ENCODE results near the gene OGG1. TPM values are rescaled to one million over a fixed set of nuclear protein-coding genes. Genes with fewer than 3 reads are reported as not detected.

The OGG1 gene
- total RNA-seq, 4 donors from 2014 or later: 26.8 to 54.9 (median 40.6) TPM

DNA sequence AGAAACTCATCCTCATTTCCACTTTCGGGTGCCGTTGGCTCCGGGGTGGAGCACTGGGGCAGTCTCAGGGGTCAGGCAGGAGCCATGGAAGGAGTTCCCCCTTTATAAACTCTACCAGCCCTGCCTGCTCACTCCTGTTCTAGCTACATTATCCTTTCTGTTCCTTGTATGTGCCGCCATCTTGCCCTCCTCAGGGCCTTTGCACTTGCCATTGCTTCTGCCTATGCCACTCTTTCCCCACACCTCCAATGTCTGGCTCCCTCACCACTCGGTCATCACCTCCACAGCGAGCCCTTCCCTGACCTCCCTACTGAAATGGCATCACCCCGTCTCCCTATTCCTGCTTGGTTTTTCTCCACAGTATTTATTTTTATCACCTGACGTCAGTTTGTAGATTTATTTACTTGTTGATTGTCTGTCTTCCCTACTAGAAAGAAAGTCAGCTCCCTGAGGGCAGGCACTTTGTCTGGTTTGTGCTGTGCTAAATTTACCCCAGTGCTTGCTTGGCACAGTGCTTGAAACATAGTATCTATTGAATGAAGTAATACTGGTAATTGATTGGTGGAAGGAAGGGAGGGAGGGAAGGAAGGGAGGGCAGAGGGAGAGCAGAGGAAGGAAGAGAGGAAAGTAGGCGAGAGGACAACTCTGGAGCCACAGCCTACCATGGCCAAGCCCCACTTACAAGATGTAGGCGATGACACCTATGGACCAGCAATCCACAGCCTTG, 11.2 kb downstream of the OGG1 start:
- Histone ChIP-seq H3K9me3 (no peaks in the 10 kb centered on the region), H3K4me3 (no peak overlapping the region), H3K27me3 (no peaks in the 10 kb centered on the region), H3K4me1 (no peaks in the 10 kb centered on the region), H3K27ac (no peak overlapping the region), H3K36me3 (peaks cover 8 to 92% (median 8%) of the 10 kb centered on the region in 3 donors)
- no peak for DNase-seq (ENCODE audit: low spot score in 2 of 2)
- WGBS, 2 donors: 92 to 94% methylated on average over 10 of the region's 10 CpGs
- no peak for TF ChIP-seq EP300 (IDR thresholded peaks at IDR 0.05)
- TF ChIP-seq, protein P1, sequence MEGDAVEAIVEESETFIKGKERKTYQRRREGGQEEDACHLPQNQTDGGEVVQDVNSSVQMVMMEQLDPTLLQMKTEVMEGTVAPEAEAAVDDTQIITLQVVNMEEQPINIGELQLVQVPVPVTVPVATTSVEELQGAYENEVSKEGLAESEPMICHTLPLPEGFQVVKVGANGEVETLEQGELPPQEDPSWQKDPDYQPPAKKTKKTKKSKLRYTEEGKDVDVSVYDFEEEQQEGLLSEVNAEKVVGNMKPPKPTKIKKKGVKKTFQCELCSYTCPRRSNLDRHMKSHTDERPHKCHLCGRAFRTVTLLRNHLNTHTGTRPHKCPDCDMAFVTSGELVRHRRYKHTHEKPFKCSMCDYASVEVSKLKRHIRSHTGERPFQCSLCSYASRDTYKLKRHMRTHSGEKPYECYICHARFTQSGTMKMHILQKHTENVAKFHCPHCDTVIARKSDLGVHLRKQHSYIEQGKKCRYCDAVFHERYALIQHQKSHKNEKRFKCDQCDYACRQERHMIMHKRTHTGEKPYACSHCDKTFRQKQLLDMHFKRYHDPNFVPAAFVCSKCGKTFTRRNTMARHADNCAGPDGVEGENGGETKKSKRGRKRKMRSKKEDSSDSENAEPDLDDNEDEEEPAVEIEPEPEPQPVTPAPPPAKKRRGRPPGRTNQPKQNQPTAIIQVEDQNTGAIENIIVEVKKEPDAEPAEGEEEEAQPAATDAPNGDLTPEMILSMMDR (IDR thresholded peaks at IDR 0.05): no peak
- no peak for TF ChIP-seq POLR2A (IDR thresholded peaks at IDR 0.05)

DNA sequence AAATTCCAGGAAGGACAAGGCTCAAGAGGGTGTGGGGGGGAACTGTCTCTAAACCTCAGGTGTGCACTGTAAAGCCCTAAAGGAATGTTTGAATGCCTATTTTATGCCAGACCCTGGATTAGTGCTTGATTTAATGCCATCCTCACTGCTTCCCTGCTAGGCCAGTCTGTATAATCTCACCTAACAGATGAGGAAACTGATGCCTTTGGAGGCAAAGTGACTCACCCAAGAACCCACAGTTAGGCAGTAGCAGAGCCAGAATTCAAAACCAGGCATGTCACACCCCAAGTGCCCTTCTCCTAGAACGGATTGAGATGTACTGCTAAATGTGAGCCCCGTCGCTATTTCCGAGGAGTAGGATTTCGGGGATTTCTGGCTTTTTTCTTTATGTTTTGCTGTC, 12.2 kb downstream of the OGG1 start:
- peaks cover under 1 to 85% (median 4%) of the 10 kb centered on the region in 3 donors for H3K36me3 ChIP-seq
- H3K4me1 ChIP-seq: peaks cover 0 to 3% (median 0%) of the 10 kb centered on the region in 4 donors
- TF ChIP-seq, protein P1 (IDR thresholded peaks at IDR 0.05): no peak
- TF ChIP-seq EP300 (IDR thresholded peaks at IDR 0.05) (no peak), POLR2A (IDR thresholded peaks at IDR 0.05) (no peak)
- 90 to 95% methylated on average over 5 of the region's 5 CpGs for WGBS, 2 donors
- H3K9me3 ChIP-seq: no peaks in the 10 kb centered on the region
- no peak for DNase-seq (ENCODE audit: low spot score in 2 of 2)
- no peaks in the 10 kb centered on the region for H3K27me3 ChIP-seq
- no peak overlapping the region for H3K4me3 ChIP-seq
- H3K27ac ChIP-seq: no peak overlapping the region

DNA sequence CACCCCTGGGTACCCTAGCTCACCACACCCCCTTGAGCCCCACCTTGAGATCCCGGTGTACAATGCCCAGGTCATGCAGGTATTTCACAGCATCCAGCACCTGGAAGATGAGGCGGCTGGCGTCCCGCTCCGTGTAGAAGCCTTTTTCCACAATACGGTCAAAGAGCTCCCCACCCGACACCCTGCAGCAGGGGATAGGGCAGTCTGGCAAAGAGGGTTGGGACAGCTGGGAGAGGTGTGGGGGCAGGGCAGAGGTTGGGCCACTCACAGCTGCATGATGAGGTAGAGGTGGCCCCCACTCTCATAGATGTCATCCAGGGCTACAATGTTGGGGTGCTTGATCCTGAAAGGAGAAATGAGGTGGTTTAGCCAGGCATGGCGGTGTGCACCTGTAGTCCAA, 13.1 kb downstream of the OGG1 start:
- H3K4me3 ChIP-seq: no peak overlapping the region
- peaks cover 0 to 75% (median under 1%) of the 10 kb centered on the region in 3 donors for H3K36me3 ChIP-seq
- no peak for DNase-seq (ENCODE audit: low spot score in 2 of 2)
- peaks cover 0 to 13% (median 1%) of the 10 kb centered on the region in 4 donors for H3K4me1 ChIP-seq
- H3K9me3 ChIP-seq: no peaks in the 10 kb centered on the region
- WGBS, 2 donors: 85 to 86% methylated on average over 8 of the region's 8 CpGs
- no peaks in the 10 kb centered on the region for H3K27me3 ChIP-seq
- H3K27ac ChIP-seq: no peak overlapping the region
- TF ChIP-seq, protein P1 (IDR thresholded peaks at IDR 0.05): no peak
- TF ChIP-seq POLR2A (IDR thresholded peaks at IDR 0.05): no peak
- TF ChIP-seq EP300 (IDR thresholded peaks at IDR 0.05): no peak

DNA sequence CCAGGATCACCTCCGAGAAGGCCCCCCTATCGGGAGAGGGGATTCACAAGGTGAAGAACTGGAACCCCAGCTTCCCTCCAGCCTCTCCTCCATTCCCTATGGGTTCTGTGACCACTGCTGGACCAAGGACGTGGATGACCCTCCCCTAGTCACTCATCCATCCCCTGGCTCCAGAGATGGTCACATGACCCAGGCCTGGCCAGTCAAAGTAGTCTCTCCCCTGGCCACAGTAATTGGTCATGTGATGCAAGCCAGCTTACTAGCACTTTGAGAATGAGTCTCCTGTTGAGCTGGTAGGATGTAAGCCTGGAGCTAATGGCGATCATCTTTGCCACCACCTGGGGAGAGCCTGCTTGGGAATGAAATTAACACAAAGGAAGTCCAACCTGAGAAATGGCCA, 16.1 kb downstream of the OGG1 start:
- WGBS, 2 donors: 88 to 97% methylated on average over 4 of the region's 4 CpGs
- H3K36me3 ChIP-seq: peaks cover 0 to 45% (median 0%) of the 10 kb centered on the region in 3 donors

DNA sequence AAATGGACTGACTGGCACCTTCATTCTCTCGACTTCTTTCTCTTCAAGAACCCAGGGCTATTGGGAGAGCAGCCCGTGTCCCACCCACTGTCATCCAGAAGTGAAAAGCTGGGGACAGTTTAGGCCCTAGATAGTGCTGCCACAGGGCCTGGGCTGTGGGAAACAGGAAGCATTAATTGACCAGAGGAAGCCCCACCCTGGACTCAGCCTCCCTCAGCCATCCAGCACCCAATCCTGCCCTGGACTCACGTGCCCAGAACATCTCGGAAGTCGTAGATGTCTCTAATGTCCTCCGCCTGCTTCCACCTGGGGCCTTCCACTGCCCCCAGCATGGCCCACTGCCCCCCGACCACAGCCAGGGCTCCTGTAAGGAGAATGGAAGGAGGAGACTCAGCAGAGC, 17.7 kb downstream of the OGG1 start:
- H3K36me3 ChIP-seq: peaks cover 0 to 30% (median 0%) of the 10 kb centered on the region in 3 donors
- H3K27me3 ChIP-seq: no peaks in the 10 kb centered on the region
- H3K27ac ChIP-seq: peak overlapping the region in 2 of 4 donors; percentile 93 to 97
- peaks cover 0 to 44% (median 27%) of the 10 kb centered on the region in 4 donors for H3K4me1 ChIP-seq
- no peak for TF ChIP-seq EP300 (IDR thresholded peaks at IDR 0.05)
- TF ChIP-seq POLR2A (IDR thresholded peaks at IDR 0.05): no peak
- TF ChIP-seq, protein P1 (IDR thresholded peaks at IDR 0.05): no peak
- no peak overlapping the region for H3K4me3 ChIP-seq
- no peak for DNase-seq (ENCODE audit: low spot score in 2 of 2)
- H3K9me3 ChIP-seq: no peaks in the 10 kb centered on the region
- 63 to 64% methylated on average over 7 of the region's 7 CpGs for WGBS, 2 donors

More for the DNA sequence above, 16.1 kb downstream of the OGG1 start:
- H3K4me3 ChIP-seq: no peak overlapping the region
- H3K27me3 ChIP-seq: no peaks in the 10 kb centered on the region
- H3K9me3 ChIP-seq: no peaks in the 10 kb centered on the region
- no peak overlapping the region for H3K27ac ChIP-seq
- TF ChIP-seq, protein P1 (IDR thresholded peaks at IDR 0.05): no peak
- TF ChIP-seq POLR2A (IDR thresholded peaks at IDR 0.05): no peak
- TF ChIP-seq EP300 (IDR thresholded peaks at IDR 0.05): no peak
- DNase-seq (ENCODE audit: low spot score in 2 of 2): no peak
- H3K4me1 ChIP-seq: peaks cover 0 to 40% (median 26%) of the 10 kb centered on the region in 4 donors
